PFSK-1 (cell line): Measurements from ENCODE around the gene PLB1.
A peak's percentile ranks its signal among the peaks of the same experiment; 100 is the strongest.

ENCODE experiments used
- FOXP2 ChIP-seq: optimal IDR thresholded peaks from 2 replicates; pipeline ENCODE3; 2011; ENCODE audit warnings: borderline replicate concordance, control low read depth, inconsistent platforms; ENCODE audit not compliant: insufficient read depth; ENCODE audit errors: extremely low read length, extremely low read depth
- POLR2AphosphoS5 ChIP-seq: IDR thresholded peaks from 2 replicates; pipeline ENCODE4 v1.6.1; 2012; ENCODE audit warnings: low read depth, mild to moderate bottlenecking, control low read depth, low read length, moderate library complexity
- SIN3A ChIP-seq: IDR thresholded peaks from 2 replicates; pipeline ENCODE4 v1.6.1; 2012; ENCODE audit warnings: mild to moderate bottlenecking, low read length, moderate library complexity, borderline replicate concordance; ENCODE audit not compliant: insufficient read depth
- TAF1 ChIP-seq: IDR thresholded peaks from 2 replicates; pipeline ENCODE4 v1.6.1; 2012; ENCODE audit warnings: low read length, control low read depth, borderline replicate concordance; ENCODE audit not compliant: insufficient read depth
- TF ChIP-seq, protein P1 (sequence below), 2 experiments: IDR thresholded peaks; 2 replicates each; pipeline versions ENCODE4 v1.6.1 to v1.8.0; 2011 to 2012; ENCODE audit warnings: low read depth in 2 of 2, low read length in 2 of 2, control low read depth in 1 of 2, inconsistent platforms in 1 of 2, mild to moderate bottlenecking in 1 of 2, moderate library complexity in 1 of 2; ENCODE audit not compliant: insufficient read depth in 1 of 2

Gene PLB1

DNA sequence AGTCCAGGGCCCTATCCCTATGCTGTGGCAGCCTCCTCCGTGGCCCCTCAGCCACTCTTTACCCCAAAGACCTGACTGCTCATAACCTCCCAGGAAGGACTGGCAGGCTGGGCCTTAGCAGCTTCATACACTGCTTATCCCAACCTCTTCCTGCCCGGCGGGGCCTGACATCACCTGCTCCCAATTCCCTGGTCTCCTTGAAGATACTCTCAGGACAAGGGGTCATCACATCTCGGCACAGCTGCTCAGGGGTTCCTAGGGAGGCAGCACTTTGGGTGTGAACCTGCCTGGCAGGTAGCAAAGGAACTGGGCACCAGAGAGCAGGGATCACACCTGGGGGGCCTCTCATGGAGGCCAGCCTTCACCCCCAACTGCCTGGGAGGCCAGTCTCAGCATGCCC is 68.5 kb downstream of the PLB1 start:
- no peak for TF ChIP-seq FOXP2
- TF ChIP-seq, protein P1, sequence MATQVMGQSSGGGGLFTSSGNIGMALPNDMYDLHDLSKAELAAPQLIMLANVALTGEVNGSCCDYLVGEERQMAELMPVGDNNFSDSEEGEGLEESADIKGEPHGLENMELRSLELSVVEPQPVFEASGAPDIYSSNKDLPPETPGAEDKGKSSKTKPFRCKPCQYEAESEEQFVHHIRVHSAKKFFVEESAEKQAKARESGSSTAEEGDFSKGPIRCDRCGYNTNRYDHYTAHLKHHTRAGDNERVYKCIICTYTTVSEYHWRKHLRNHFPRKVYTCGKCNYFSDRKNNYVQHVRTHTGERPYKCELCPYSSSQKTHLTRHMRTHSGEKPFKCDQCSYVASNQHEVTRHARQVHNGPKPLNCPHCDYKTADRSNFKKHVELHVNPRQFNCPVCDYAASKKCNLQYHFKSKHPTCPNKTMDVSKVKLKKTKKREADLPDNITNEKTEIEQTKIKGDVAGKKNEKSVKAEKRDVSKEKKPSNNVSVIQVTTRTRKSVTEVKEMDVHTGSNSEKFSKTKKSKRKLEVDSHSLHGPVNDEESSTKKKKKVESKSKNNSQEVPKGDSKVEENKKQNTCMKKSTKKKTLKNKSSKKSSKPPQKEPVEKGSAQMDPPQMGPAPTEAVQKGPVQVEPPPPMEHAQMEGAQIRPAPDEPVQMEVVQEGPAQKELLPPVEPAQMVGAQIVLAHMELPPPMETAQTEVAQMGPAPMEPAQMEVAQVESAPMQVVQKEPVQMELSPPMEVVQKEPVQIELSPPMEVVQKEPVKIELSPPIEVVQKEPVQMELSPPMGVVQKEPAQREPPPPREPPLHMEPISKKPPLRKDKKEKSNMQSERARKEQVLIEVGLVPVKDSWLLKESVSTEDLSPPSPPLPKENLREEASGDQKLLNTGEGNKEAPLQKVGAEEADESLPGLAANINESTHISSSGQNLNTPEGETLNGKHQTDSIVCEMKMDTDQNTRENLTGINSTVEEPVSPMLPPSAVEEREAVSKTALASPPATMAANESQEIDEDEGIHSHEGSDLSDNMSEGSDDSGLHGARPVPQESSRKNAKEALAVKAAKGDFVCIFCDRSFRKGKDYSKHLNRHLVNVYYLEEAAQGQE (IDR thresholded peaks at IDR 0.05; ENCODE audit: insufficient read depth in 1 of 2, low read depth in 2 of 2, low read length in 2 of 2) = no peak
- TF ChIP-seq TAF1 = no peak

DNA sequence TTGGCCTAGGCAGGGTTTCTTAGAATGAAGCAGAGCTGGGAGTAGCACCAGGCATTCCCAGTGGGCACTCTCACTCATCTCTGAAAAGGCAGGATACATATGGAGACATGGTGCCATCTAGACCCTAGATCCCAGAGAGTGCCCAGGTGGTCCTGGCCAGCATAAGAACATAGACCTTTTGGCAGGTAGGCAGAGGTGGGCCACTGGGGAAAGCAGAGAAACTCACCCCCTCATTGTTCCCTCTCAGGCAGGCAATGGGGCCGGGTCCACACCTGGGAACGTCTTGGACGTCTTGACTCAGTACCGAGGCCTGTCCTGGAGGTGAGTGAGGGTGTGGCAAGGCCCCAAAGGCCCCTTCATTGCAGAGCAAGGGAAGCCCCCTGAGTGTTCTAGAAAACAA is 69.2 kb downstream of the PLB1 start:
- no peak for TF ChIP-seq SIN3A
- TF ChIP-seq, protein P1 (IDR thresholded peaks at IDR 0.05; ENCODE audit: insufficient read depth in 1 of 2, low read depth in 2 of 2, low read length in 2 of 2) = no peak

- TF ChIP-seq TAF1 (no peak), FOXP2 (no peak), SIN3A (no peak), POLR2AphosphoS5 (no peak)
- TF ChIP-seq, protein P1 (IDR thresholded peaks at IDR 0.05; ENCODE audit: insufficient read depth in 1 of 2, low read depth in 2 of 2, low read length in 2 of 2) = no peak
Measured at GRCh38 chr2:28565720-28566295, 69.9 kb downstream of the PLB1 start.

DNA sequence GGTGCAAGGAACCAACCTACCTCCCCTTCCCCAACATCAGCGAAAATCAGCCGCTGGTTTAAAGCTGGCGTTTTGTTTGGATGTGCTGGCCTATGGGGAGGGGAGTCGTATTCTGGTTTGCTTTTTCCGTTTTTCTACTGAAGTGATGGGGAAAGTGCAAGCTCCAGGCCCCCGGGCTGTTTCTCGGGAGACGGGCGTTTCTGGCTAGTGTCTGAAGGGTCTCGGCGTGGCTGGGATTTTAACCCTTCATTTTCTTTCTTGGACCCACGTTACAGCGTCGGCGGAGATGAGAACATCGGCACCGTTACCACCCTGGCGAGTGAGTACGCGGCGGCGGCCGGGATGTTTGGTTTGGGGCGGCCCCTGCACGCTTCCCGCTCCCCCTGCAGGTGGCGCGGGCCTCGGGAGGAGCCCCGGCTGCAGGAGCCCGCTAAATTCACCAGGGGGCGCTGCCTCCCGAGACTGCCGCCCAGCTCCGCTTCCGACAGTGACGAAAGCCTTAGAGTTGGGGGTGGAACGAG is 70.7 kb downstream of the PLB1 start:
- TF ChIP-seq SIN3A (0 out of 2 replicates have a peak, but pooled peaks have one; percentile 8), POLR2AphosphoS5 (no peak), TAF1 (no peak), FOXP2 (peak; percentile 83)
- TF ChIP-seq, protein P1 (IDR thresholded peaks at IDR 0.05; ENCODE audit: insufficient read depth in 1 of 2, low read depth in 2 of 2, low read length in 2 of 2) = 0 out of 4 replicates have a peak, but pooled peaks of 1 of the 2 experiments have one; percentile 28

GRCh38 chr2:28567061-28567471 is 71.2 kb downstream of the PLB1 start:
- TF ChIP-seq FOXP2 = no peak
- no peak for TF ChIP-seq TAF1
- TF ChIP-seq, protein P1 (IDR thresholded peaks at IDR 0.05; ENCODE audit: insufficient read depth in 1 of 2, low read depth in 2 of 2, low read length in 2 of 2) = no peak
- no peak for TF ChIP-seq SIN3A
- no peak for TF ChIP-seq POLR2AphosphoS5
